Upper lobe of left lung (tissue), 6 donors: ENCODE results near the gene ZNF407. TPM values are rescaled to one million over a fixed set of nuclear protein-coding genes. Genes with fewer than 3 reads are reported as not detected.

ENCODE experiments used
- ATAC-seq, 2 donors: fragments of 200-7000 bp; cut with Tn5 transposase; one replicate each; pipeline ENCODE4 v1.9.1; 2022; ENCODE audit warnings: mild to moderate bottlenecking in 2 of 2, moderate library complexity in 2 of 2; ENCODE audit not compliant: low FRiP score in 2 of 2
- DNase-seq, 2 donors: peaks; one replicate each; pipeline ENCODE4 v3.0.0-alpha.2; 2019 to 2020
- H3K27ac ChIP-seq, 4 donors: fragments of 200-600 bp; sonication (generic); one replicate each; pipeline ENCODE4 v1.5.1; 2016 to 2019
- H3K27me3 ChIP-seq, 4 donors: fragments of 200-600 bp; sonication (generic); one replicate each; pipeline ENCODE4 v1.5.1; 2017 to 2019
- H3K36me3 ChIP-seq, 4 donors: fragments of 200-600 bp; sonication (generic); one replicate each; pipeline ENCODE4 v1.5.1; 2016 to 2019
- H3K4me1 ChIP-seq, 4 donors: fragments of 200-600 bp; sonication (generic); one replicate each; pipeline ENCODE4 v1.5.1; 2018 to 2019
- H3K4me3 ChIP-seq, 4 donors: fragments of 200-600 bp; sonication (generic); one replicate each; pipeline ENCODE4 v1.5.1; 2017 to 2019; ENCODE audit warnings: mild to moderate bottlenecking in 2 of 4, moderate library complexity in 1 of 4
- H3K9me3 ChIP-seq, 4 donors: fragments of 200-600 bp; sonication (generic); one replicate each; pipeline ENCODE4 v1.5.1; 2018 to 2019
- EP300 ChIP-seq, 4 donors: sonication (generic); formaldehyde crosslinking; IDR thresholded peaks; one replicate each; pipeline ENCODE4 v1.5.1; 2017; ENCODE audit warnings: antibody characterized with exemption in 4 of 4, control low read depth in 2 of 4
- POLR2A ChIP-seq, 4 donors: fragments of 450-650 bp; IDR thresholded peaks; one replicate each; pipeline ENCODE4 v1.5.1; 2016 to 2017; ENCODE audit warnings: antibody characterized with exemption in 4 of 4, mild to moderate bottlenecking in 2 of 4
- POLR2AphosphoS5 ChIP-seq, 2 donors: sonication (generic); formaldehyde crosslinking; IDR thresholded peaks; one replicate each; pipeline ENCODE4 v1.5.1; 2017; ENCODE audit warnings: antibody characterized with exemption in 2 of 2
- WGBS, 2 donors: methylation state at CpG; one replicate each; pipeline ENCODE4 v1.1.5; 2017 to 2018; 5-methylcytosine and 5-hydroxymethylcytosine counted together
- total RNA-seq, 6 donors: library from RNA; depleted of rRNA in 4 of 6; stranded (reverse); fragments of >200 nt in 4 of 6; gene quantifications; one replicate each; pipeline versions ENCODE4 v1.1.0 to v1.2.1, GENCODE V29; 2016 to 2021
- TF ChIP-seq, protein P1 (sequence below), 6 experiments: fragments of 450-650 bp in 4 of 6; fragments of 200-600 bp in 2 of 6; sonication (generic) in 2 of 6; IDR thresholded peaks; one replicate each; pipeline ENCODE4 v1.5.1; 2016 to 2019; ENCODE audit warnings: antibody characterized with exemption in 6 of 6
- donor health status: DM: no; HTN: no; CAD: no; lungs with moderate emphysema.
- donor health status: DM: no; HTN: yes; CAD: no; lungs with severe emphysema.

Gene ZNF407
- total RNA-seq, 6 donors from 2014 or later, result 12.2 to 77.5 (median 17.1) TPM

DNA sequence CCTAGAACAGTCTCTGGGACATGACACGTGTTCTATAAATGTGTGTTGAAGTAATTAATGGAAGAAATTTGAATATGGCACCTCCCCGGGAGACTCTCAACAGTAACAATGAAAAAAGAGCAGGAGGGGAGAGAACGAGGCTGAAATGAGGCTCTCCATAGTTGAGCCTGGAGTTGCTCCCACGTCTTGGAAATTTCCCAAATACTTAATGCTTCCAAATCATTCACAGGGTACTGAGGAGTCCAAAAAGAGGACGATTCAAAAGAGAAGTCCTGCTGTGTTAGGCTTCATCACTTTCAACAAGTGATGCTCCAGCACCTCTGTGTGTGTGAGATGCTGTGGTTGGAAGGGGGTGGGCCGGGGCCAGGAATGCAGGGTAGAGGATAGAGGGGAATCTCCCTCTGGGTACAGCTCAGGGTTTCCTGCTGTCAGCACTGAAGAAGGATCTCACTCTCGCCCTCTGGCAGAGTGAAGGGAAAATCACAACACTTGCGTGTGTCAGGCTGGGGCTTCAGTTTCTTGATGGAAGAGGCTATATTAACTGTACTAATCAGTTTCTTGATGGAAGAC is 18.1 kb upstream of the ZNF407 start:
- WGBS, 2 donors, result 44 to 51% methylated on average over 8 of the region's 8 CpGs
- no peaks in the 10 kb centered on the region for H3K27me3 ChIP-seq
- ATAC-seq (no peak), DNase-seq (no peak)
- no peak overlapping the region for H3K27ac ChIP-seq
- peaks cover 0 to 9% (median 3%) of the 10 kb centered on the region in 4 donors for H3K4me1 ChIP-seq
- TF ChIP-seq POLR2A (IDR thresholded peaks at IDR 0.05) (no peak), EP300 (IDR thresholded peaks at IDR 0.05) (no peak), POLR2AphosphoS5 (IDR thresholded peaks at IDR 0.05) (no peak)
- TF ChIP-seq, protein P1, sequence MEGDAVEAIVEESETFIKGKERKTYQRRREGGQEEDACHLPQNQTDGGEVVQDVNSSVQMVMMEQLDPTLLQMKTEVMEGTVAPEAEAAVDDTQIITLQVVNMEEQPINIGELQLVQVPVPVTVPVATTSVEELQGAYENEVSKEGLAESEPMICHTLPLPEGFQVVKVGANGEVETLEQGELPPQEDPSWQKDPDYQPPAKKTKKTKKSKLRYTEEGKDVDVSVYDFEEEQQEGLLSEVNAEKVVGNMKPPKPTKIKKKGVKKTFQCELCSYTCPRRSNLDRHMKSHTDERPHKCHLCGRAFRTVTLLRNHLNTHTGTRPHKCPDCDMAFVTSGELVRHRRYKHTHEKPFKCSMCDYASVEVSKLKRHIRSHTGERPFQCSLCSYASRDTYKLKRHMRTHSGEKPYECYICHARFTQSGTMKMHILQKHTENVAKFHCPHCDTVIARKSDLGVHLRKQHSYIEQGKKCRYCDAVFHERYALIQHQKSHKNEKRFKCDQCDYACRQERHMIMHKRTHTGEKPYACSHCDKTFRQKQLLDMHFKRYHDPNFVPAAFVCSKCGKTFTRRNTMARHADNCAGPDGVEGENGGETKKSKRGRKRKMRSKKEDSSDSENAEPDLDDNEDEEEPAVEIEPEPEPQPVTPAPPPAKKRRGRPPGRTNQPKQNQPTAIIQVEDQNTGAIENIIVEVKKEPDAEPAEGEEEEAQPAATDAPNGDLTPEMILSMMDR (IDR thresholded peaks at IDR 0.05), result no peak
- no peaks in the 10 kb centered on the region for H3K36me3 ChIP-seq
- H3K4me3 ChIP-seq, result no peak overlapping the region
- no peaks in the 10 kb centered on the region for H3K9me3 ChIP-seq

DNA sequence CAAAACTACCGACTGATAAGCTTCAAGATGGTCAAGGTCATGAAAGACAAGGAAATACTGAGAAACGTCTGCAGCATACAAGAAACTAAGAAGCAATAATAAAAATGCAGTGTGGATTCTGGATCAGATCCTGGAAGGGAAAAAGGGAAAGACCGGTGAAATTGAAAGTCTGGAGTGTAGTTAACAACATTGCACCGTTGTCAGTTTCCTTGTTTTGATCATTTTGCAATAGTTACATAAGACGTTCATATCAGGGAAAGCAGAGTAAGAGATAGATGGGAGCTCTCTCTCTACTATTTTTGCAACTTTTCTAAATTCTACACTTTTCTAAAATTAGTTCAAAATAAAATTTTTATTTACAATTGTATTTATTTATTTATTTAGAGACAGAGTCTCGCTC is 15.0 kb upstream of the ZNF407 start:
- DNase-seq (no peak), ATAC-seq (no peak)
- H3K9me3 ChIP-seq, result no peaks in the 10 kb centered on the region
- no peaks in the 10 kb centered on the region for H3K36me3 ChIP-seq
- peaks cover 0 to 9% (median 3%) of the 10 kb centered on the region in 4 donors for H3K4me1 ChIP-seq
- H3K27me3 ChIP-seq, result no peaks in the 10 kb centered on the region
- no peak overlapping the region for H3K4me3 ChIP-seq
- 41 to 45% methylated on average over 6 of the region's 6 CpGs for WGBS, 2 donors
- no peak overlapping the region for H3K27ac ChIP-seq
- TF ChIP-seq, protein P1 (IDR thresholded peaks at IDR 0.05), result no peak
- TF ChIP-seq POLR2AphosphoS5 (IDR thresholded peaks at IDR 0.05) (no peak), EP300 (IDR thresholded peaks at IDR 0.05) (no peak), POLR2A (IDR thresholded peaks at IDR 0.05) (no peak)

DNA sequence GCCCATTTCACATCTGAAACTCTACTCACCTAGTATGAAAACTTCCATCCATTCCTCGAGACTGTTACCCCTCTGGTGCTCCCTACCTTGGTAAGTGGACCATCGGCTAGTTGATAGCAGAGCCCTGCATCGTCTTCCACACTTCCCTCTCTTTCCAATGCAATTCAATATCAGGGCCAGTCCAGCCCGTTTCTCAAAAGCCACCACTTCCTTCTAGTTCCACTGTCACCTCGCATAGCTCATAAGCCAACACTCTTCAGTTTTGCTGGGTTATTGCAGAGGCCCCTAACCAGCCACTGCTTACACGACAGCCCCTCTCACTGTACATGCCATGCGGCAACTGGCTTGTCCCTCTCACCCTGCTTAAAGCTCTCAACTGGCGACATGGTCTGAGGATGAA is 10.2 kb upstream of the ZNF407 start:
- H3K4me1 ChIP-seq, result peaks cover 0 to 6% (median 3%) of the 10 kb centered on the region in 4 donors
- ATAC-seq, result peak in 1 of 2 donors; percentile 20
- WGBS, 2 donors, result 56 to 78% methylated on average over 8 of the region's 8 CpGs
- no peak overlapping the region for H3K4me3 ChIP-seq
- no peaks in the 10 kb centered on the region for H3K9me3 ChIP-seq
- H3K27me3 ChIP-seq, result no peaks in the 10 kb centered on the region
- H3K36me3 ChIP-seq, result no peaks in the 10 kb centered on the region
- TF ChIP-seq POLR2A (IDR thresholded peaks at IDR 0.05) (no peak), EP300 (IDR thresholded peaks at IDR 0.05) (no peak), POLR2AphosphoS5 (IDR thresholded peaks at IDR 0.05) (no peak)
- TF ChIP-seq, protein P1 (IDR thresholded peaks at IDR 0.05), result no peak
- DNase-seq, result no peak
- H3K27ac ChIP-seq, result no peak overlapping the region

DNA sequence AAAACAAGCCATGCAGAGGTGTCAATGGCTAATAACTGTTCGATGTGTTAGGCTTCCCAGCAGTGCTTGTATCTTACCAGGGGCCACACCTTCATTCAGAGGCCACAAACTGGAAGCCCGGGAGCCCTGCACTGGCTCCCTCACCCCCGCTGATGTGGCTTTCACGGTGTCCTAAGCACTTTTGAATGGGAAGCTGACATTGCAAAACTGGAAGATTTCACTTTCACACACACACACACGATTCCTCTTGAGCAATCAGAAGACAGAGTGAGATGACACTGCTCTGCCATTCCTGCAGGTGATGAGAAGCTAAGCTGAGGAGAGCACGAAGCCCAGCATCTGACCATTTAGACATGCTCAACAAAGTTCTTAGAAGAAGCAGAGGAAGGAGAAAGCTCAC is 8.6 kb upstream of the ZNF407 start:
- peak in 1 of 2 donors; percentile 53 for DNase-seq

More for the DNA sequence above, 8.6 kb upstream of the ZNF407 start:
- no peaks in the 10 kb centered on the region for H3K9me3 ChIP-seq
- peak overlapping the region in 2 of 4 donors; percentile 53 to 72 for H3K27ac ChIP-seq
- ATAC-seq, result peak in 1 of 2 donors; percentile 80
- TF ChIP-seq, protein P1 (IDR thresholded peaks at IDR 0.05), result no peak
- TF ChIP-seq POLR2AphosphoS5 (IDR thresholded peaks at IDR 0.05), result no peak
- TF ChIP-seq POLR2A (IDR thresholded peaks at IDR 0.05), result no peak
- no peak for TF ChIP-seq EP300 (IDR thresholded peaks at IDR 0.05)
- peaks cover 0 to 6% (median 3%) of the 10 kb centered on the region in 4 donors for H3K4me1 ChIP-seq
- H3K4me3 ChIP-seq, result no peak overlapping the region
- H3K36me3 ChIP-seq, result peaks cover 0 to 10% (median 0%) of the 10 kb centered on the region in 4 donors
- WGBS, 2 donors, result 48 to 63% methylated on average over 3 to 6 of the region's 6 CpGs
- no peaks in the 10 kb centered on the region for H3K27me3 ChIP-seq
